Islet precursor cell (in vitro differentiated cells): Measurements from ENCODE around the gene BORCS5.

ENCODE experiments used
- DNase-seq: peaks from one replicate; pipeline ENCODE4 v3.0.0-alpha.2; 2018

BORCS5 gene

GRCh38 chr12:12436831-12437345 is 80.0 kb downstream of the BORCS5 start:
- DNase-seq = no peak

- no peak for DNase-seq
Measured at GRCh38 chr12:12439636-12440035, 82.8 kb downstream of the BORCS5 start.

- DNase-seq = no peak
Measured at GRCh38 chr12:12440784-12441428, 84.0 kb downstream of the BORCS5 start.

GRCh38 chr12:12441429-12441807 is 84.5 kb downstream of the BORCS5 start:
- no peak for DNase-seq

GRCh38 chr12:12441843-12442461 is 85.1 kb downstream of the BORCS5 start:
- no peak for DNase-seq

DNA sequence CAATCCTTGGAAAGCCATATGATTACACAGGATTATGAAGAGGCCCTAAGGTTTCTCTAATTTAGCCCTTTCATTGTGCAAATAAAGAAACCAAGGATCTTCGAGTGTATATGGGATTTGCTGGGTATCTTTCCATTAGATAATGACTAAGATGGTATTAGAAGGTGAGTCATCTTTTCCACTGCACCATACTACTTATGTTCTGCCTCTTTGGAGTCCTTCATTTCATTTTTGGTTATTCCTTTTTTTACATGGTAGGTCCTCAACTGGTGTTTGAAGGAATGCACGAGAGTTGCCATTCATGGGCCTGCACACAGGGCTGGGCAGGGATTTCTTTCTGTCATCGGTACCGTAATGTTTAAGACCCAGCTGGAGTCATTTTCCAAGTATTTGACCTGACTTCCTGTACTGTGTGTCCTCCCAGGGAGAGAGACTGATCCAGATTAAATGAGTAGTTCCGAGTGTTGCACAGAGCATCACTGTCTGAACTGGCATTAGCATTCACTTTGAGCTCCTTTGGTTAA is 85.7 kb downstream of the BORCS5 start:
- no peak for DNase-seq

GRCh38 chr12:12443431-12443878 is 86.6 kb downstream of the BORCS5 start:
- DNase-seq = no peak

DNA sequence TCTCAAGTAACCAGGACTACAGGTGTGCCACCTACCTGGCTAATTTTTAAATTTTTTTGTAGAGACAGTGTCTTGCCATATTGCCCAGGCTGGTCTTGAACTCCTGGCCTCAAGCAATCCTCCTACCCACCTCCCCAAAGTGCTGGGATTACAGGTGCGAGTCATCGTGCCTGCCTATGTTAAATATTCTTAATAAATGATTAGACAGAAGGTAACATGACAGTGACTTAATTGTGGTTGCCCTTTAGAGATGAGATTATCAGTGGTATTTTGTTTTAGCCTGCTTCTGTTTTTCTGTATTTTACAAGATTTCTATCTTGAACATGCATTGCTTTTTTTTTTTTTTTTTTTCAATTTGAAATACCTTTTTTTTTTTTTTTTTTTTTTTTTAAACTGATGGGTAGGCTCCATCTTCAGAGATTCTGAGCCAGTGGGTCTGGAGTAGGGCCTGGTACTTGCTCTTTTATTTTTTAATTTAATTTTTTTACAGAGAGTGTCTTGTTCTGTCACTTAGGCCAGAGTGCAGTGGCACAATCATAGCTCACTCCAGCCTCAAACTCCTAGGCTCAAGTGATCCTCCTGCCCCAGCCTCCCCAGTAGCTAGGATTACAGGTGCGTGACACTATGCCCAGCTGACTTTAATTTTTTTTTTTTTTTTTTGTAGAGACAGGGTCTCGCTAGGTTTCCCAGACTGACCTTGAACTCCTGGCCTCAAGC is 88.4 kb downstream of the BORCS5 start:
- DNase-seq = no peak

DNA sequence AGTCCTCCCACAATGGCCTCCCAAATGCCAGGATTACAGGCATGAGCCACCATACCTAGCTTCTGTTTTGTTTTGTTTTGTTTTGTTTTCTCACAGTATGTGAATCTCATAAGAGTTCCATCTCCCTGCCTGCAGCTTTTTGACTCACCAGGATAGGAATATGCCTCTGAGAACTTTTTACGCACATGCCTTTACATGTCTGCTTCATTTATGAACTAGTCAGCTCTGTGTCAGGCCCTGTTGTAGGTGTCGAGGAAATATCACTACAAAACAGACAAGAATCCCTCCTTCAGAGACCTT is 89.0 kb downstream of the BORCS5 start:
- no peak for DNase-seq

DNA sequence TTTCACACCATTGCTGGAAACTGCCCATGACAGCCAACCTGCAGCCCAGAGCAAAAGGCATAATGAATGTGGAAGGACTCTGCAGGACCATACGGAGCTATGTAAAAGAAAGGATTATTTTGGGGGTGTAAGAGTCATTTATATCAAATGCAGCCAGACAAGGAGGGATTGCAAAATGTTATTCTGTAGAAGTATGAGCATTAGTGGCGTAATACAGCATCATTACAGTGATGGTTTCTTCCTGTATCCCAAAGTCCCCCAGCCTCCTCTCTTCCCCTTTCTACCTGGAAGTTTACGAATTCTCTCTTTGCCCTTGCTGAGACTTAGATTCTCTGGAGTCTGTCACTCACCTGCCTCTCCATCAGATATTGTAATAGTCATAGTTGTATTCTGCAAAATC is 89.9 kb downstream of the BORCS5 start:
- DNase-seq = no peak

- no peak for DNase-seq
Measured at GRCh38 chr12:12447236-12447635, 90.4 kb downstream of the BORCS5 start.

DNA sequence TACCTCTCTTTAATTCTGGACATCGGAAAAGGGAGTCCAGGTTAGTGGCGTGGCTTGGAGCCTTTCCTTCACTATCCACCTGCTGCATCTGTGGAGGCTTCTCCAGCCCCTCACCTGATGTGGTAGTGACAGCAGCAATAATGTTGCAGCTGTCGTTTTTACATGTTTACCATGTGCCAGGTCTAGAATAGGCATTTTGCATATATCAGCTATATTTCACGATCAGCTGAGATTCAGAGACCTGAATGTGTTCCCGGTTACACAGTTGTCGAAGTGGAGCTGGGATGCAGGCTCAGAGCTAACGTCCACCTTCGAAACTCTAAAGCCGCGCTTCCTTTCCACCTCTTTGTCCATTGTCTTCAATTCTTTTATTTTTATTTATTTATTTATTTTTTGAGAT is 91.0 kb downstream of the BORCS5 start:
- DNase-seq = no peak

- DNase-seq = no peak
Measured at GRCh38 chr12:12449533-12450025, 92.7 kb downstream of the BORCS5 start.

DNA sequence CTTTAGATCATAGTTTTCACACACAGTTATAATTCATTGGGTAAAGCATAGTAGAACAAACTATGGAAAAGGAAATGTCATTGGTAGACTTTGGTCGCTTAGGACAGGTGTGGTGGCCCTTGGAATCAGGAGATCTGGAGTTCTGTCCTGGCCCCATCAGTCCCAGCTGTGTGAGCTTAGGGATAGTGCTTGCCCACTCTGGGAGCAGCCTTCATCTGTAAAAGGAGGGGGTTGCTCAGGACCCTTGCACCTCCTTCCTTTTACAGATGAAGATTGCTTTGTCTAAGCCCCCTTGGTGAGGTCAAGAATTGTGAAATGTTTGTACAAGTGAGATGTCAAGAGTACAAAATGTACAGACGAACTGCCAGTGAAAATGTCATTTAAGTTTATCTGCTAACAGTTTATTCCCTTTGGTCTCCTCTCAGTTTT is 93.2 kb downstream of the BORCS5 start:
- no peak for DNase-seq

- no peak for DNase-seq
Measured at GRCh38 chr12:12451098-12451497, 94.2 kb downstream of the BORCS5 start.

GRCh38 chr12:12452326-12452902 is 95.5 kb downstream of the BORCS5 start:
- DNase-seq = no peak

- DNase-seq = no peak
Measured at GRCh38 chr12:12453635-12454034, 96.8 kb downstream of the BORCS5 start.

DNA sequence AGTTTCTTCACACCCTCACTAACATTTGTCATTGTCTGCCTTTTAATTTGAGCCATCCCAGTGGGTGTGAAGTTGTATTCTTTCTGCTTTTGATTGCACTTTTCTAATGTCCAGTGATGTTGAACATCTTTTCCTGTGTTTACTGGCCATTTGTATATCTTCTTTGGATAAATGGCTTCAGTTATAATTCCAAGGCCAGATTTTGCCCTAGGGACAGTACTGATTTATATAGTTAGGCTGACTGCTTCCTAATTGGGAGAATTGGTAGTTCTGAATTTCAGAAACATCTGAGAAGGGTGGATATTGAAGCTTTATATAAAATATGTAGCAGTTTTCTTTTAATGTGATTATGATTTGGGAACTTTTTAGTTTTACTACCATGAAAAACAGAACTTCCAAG is 97.4 kb downstream of the BORCS5 start:
- no peak for DNase-seq

DNA sequence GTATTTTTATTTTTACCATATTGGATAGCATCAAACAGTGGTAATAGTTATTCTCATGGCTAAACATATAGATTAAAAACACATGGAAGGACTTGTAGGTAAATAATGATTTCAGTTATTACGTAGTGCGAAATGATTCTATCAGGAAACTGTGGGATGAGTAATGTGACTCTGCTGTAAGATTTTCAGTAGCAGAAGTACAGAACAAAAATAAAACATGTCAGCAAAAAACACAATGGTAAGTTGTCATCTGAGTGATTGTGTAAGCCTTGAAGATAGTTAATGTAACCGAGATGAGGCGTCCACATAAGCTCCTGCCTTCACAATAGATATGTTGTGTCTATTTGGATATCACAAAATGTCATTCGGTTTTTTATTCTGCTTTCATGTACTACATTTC is 99.8 kb downstream of the BORCS5 start:
- DNase-seq = no peak

DNA sequence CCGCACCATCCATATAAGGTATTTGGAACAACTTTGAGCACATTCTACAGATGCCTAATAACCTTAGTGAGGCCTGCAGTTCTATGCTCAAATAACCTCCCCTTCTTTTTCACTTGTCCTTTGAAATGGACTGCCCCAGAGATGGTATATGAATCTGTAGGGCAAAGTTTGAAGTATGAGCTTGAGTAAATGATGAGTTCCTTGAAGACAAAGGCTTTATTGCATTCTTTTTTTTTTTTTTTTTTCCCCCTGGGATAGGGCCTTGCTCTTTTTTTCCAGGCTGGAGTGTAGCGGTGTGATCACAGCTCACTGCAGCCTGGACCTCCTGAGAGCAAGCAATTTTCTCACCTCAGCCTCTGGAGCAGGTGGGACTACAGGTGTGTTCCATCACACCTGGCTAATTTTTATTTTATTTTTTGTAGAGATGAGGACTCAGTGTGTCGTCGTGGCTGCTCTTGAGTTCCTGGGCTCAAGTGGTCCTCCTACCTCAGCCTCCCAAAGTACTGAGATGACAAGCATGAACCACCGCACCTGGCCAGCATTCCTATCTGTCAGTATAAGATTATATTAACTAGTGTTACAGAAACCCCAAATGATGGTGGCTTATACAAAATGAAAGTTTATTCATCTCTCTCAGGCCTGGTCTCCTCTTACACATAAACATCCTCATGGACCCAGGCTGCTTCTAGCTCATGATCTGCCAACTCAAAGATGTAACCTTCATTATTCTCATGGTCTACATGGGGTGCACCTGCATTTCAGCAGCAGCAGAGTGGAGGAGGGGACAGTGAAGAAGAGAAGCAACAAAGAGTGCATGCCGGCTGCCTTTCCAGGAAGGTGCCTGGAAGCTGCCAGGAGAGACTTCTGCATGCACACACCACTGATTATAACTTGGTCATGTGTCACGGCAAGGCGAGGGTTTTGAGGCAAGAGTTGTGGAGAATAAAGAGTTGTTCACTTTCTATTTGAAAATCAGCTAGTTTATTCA is 104.4 kb downstream of the BORCS5 start:
- DNase-seq = peak; percentile 33

- DNase-seq = peak; percentile 9
Measured at GRCh38 chr12:12461923-12462315, 105.0 kb downstream of the BORCS5 start.

- peak; percentile 64 for DNase-seq
Measured at GRCh38 chr12:12465522-12465921, 108.6 kb downstream of the BORCS5 start.
